ENCODE data around the gene FCGR2B.

DNA sequence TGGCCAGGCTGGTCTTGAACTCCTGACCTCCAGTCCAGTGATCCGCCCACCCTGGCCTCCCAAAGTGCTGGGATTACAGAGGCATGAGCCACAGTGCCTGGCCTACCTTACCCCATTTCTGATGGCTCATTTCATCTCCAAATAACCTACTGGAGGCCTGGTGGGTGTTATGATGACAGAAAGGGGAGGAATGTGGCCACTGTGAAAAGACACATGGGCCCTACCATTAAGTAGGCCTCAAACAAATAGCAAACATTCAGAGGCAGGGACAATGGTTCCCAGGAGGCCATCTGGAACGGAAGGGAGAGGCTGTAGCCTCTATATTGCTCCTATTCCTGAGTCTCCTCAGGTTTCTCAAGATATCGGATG, 43.2 kb downstream of the FCGR2B start:
- TF ChIP-seq, protein P1, sequence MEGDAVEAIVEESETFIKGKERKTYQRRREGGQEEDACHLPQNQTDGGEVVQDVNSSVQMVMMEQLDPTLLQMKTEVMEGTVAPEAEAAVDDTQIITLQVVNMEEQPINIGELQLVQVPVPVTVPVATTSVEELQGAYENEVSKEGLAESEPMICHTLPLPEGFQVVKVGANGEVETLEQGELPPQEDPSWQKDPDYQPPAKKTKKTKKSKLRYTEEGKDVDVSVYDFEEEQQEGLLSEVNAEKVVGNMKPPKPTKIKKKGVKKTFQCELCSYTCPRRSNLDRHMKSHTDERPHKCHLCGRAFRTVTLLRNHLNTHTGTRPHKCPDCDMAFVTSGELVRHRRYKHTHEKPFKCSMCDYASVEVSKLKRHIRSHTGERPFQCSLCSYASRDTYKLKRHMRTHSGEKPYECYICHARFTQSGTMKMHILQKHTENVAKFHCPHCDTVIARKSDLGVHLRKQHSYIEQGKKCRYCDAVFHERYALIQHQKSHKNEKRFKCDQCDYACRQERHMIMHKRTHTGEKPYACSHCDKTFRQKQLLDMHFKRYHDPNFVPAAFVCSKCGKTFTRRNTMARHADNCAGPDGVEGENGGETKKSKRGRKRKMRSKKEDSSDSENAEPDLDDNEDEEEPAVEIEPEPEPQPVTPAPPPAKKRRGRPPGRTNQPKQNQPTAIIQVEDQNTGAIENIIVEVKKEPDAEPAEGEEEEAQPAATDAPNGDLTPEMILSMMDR (IDR thresholded peaks at IDR 0.05), result no peak
- TF ChIP-seq POLR2A (IDR thresholded peaks at IDR 0.05), result no peak
